HepG2 (cell line): ENCODE measurements around the gene IGSF5.

Experiments used
- CTCF ChIP-seq: sonication (generic); formaldehyde crosslinking; IDR thresholded peaks from 2 replicates; pipeline ENCODE4 v1.5.0; 2020; ENCODE audit warnings: mild to moderate bottlenecking, missing genetic modification reagents, moderate library complexity
- EZH2 ChIP-seq: conservative IDR thresholded peaks from 2 replicates; pipeline ENCODE4 v1.6.1; 2012; ENCODE audit warnings: mild to moderate bottlenecking, low read depth, low read length, moderate library complexity
- JUNB ChIP-seq: sonication (generic); formaldehyde crosslinking; IDR thresholded peaks from 2 replicates; pipeline ENCODE4 v1.8.0; 2022; ENCODE audit warnings: missing genetic modification reagents, mild to moderate bottlenecking, borderline replicate concordance
- PHF20 ChIP-seq: sonication (generic); formaldehyde crosslinking; IDR thresholded peaks from 2 replicates; pipeline ENCODE4 v1.5.0; 2020; ENCODE audit warnings: mild to moderate bottlenecking, missing genetic modification reagents
- USF2 ChIP-seq, 2 experiments: sonication (generic) in 1 of 2; formaldehyde crosslinking in 1 of 2; IDR thresholded peaks; 2 replicates each; pipeline versions ENCODE4 v1.5.1 to v1.6.1; 2011 to 2020; ENCODE audit warnings: borderline replicate concordance in 1 of 2, low read depth in 1 of 2, low read length in 1 of 2, mild to moderate bottlenecking in 1 of 2, missing genetic modification reagents in 1 of 2, moderate library complexity in 1 of 2
- ZNF280D ChIP-seq: sonication (generic); formaldehyde crosslinking; IDR thresholded peaks from 2 replicates; pipeline ENCODE4 v1.5.1; 2020; ENCODE audit warnings: mild to moderate bottlenecking, missing genetic modification reagents
- ZNF282 ChIP-seq: fragments of 450-650 bp; IDR thresholded peaks from 2 replicates; pipeline ENCODE4 v1.6.1; 2018; ENCODE audit not compliant: partially characterized antibody
- ZNF629 ChIP-seq: sonication (generic); formaldehyde crosslinking; conservative IDR thresholded peaks from 2 replicates; pipeline ENCODE4 v1.5.0; 2020; ENCODE audit warnings: missing genetic modification reagents
- ZNF768 ChIP-seq: sonication (generic); formaldehyde crosslinking; IDR thresholded peaks from 2 replicates; pipeline ENCODE4 v1.4.0; 2020; ENCODE audit warnings: missing genetic modification reagents
- TF ChIP-seq, protein P1 (sequence below): IDR thresholded peaks from 2 replicates; pipeline ENCODE4 v1.6.1; 2012; ENCODE audit warnings: inconsistent platforms
- TF ChIP-seq, protein P2 (sequence below): sonication (generic); formaldehyde crosslinking; IDR thresholded peaks from 2 replicates; pipeline ENCODE4 v1.4.0; 2020; ENCODE audit warnings: missing genetic modification reagents, mild to moderate bottlenecking, borderline replicate concordance

- TF ChIP-seq PHF20 (CRISPR knock-in tag) (no peak), EZH2 (no peak), ZNF280D (CRISPR knock-in tag) (no peak), USF2 (IDR thresholded peaks at IDR 0.05; ENCODE audit: low read depth, low read length) (no peak), USF2 (CRISPR knock-in tag; IDR thresholded peaks at IDR 0.05; ENCODE audit: borderline replicate concordance) (no peak), ZNF768 (CRISPR knock-in tag) (no peak), ZNF282 (no peak), CTCF (CRISPR knock-in tag) (no peak), JUNB (no peak), ZNF629 (CRISPR knock-in tag) (no peak)
- TF ChIP-seq, protein P1, sequence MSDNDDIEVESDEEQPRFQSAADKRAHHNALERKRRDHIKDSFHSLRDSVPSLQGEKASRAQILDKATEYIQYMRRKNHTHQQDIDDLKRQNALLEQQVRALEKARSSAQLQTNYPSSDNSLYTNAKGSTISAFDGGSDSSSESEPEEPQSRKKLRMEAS: no peak
- TF ChIP-seq, protein P2, sequence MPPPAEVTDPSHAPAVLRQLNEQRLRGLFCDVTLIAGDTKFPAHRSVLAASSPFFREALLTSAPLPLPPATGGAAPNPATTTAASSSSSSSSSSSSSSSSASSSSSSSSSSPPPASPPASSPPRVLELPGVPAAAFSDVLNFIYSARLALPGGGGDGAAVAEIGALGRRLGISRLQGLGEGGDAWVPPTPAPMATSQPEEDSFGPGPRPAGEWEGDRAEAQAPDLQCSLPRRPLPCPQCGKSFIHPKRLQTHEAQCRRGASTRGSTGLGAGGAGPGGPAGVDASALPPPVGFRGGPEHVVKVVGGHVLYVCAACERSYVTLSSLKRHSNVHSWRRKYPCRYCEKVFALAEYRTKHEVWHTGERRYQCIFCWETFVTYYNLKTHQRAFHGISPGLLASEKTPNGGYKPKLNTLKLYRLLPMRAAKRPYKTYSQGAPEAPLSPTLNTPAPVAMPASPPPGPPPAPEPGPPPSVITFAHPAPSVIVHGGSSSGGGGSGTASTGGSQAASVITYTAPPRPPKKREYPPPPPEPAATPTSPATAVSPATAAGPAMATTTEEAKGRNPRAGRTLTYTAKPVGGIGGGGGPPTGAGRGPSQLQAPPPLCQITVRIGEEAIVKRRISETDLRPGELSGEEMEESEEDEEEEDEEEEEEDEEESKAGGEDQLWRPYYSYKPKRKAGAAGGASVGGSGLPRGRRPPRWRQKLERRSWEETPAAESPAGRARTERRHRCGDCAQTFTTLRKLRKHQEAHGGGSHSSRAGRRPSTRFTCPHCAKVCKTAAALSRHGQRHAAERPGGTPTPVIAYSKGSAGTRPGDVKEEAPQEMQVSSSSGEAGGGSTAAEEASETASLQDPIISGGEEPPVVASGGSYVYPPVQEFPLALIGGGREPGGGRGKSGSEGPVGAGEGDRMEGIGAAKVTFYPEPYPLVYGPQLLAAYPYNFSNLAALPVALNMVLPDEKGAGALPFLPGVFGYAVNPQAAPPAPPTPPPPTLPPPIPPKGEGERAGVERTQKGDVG: no peak
Observed at GRCh38 chr21:39776589-39776988, 31.6 kb downstream of the IGSF5 start.
